ENCODE data around the gene USP21.

GRCh38 chr1:161164901-161165610 is 5.8 kb downstream of the USP21 start:
- TF ChIP-seq, protein P1, sequence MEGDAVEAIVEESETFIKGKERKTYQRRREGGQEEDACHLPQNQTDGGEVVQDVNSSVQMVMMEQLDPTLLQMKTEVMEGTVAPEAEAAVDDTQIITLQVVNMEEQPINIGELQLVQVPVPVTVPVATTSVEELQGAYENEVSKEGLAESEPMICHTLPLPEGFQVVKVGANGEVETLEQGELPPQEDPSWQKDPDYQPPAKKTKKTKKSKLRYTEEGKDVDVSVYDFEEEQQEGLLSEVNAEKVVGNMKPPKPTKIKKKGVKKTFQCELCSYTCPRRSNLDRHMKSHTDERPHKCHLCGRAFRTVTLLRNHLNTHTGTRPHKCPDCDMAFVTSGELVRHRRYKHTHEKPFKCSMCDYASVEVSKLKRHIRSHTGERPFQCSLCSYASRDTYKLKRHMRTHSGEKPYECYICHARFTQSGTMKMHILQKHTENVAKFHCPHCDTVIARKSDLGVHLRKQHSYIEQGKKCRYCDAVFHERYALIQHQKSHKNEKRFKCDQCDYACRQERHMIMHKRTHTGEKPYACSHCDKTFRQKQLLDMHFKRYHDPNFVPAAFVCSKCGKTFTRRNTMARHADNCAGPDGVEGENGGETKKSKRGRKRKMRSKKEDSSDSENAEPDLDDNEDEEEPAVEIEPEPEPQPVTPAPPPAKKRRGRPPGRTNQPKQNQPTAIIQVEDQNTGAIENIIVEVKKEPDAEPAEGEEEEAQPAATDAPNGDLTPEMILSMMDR (IDR thresholded peaks at IDR 0.05): no peak
- TF ChIP-seq EZH2 (IDR thresholded peaks at IDR 0.05): no peak
